NCI-H2107 treated with DMSO at 0.1 percent for 48 hours (cell line): ENCODE results near the gene CDC25B.
"Not testable (repeated sequence)": the region's sequence is repeated elsewhere in the genome, so short reads cannot be mapped to it uniquely, and the experiment has no call there.

Source experiments
- DNase-seq: peaks from one replicate; lab custom pipeline; 2025; ENCODE audit not compliant: unreplicated experiment; lab: John Stamatoyannopoulos, UW

Gene CDC25B

DNA sequence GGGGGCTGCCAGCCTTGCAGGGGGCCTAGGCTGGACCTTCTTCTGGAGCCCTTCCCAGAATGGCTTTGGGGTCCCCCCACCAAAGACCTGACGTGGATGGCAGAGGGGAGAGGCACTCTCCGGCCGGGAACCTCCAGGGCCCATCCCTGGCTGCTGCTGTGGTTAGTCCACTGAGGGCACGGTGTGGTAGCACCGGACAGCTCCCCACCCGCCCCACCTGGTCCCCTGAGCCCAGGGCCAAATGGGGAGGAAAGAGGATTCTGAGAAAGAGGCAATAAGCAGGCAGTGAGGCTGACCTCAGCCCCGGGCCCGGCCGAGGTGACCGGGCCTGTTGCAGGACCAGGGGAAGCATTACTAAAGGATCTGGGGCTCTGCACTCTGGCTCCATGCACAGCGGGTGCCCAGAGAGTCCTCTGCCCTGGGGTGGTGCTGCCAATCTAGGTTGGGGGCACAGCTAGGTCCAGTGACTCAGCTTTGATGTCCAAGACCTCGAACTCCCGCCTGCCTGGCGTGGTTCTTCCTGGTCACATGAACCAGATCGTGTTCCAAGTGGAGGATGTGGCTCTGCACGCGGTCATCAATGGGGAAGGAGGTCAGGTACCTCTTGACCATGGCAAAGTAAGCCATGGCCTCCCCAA is 11.8 kb upstream of the CDC25B start:
- no peak for DNase-seq

- DNase-seq: no peak
These were observed 11.3 kb upstream of the CDC25B start for GRCh38 chr20:3784863-3785239.

GRCh38 chr20:3785240-3786125 is 10.6 kb upstream of the CDC25B start:
- no peak for DNase-seq

DNA sequence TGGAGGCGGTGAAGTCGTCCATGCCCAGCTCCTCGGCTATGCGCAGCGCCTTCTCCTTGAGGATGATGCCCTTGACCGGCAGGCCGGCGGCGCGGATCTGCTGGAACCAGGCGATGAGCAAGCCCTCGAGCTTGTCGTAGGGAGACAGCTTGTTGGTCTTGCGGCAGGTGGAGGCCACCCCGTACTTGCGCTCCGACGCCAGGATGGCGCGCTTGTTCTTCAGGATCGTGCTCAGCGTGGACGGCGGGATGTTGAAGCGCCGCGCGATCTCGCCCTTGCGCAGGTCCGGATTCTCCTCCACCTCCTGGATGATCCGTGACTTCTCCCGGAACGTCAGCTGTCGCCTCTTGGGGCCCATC is 10.0 kb upstream of the CDC25B start:
- DNase-seq: no peak

DNA sequence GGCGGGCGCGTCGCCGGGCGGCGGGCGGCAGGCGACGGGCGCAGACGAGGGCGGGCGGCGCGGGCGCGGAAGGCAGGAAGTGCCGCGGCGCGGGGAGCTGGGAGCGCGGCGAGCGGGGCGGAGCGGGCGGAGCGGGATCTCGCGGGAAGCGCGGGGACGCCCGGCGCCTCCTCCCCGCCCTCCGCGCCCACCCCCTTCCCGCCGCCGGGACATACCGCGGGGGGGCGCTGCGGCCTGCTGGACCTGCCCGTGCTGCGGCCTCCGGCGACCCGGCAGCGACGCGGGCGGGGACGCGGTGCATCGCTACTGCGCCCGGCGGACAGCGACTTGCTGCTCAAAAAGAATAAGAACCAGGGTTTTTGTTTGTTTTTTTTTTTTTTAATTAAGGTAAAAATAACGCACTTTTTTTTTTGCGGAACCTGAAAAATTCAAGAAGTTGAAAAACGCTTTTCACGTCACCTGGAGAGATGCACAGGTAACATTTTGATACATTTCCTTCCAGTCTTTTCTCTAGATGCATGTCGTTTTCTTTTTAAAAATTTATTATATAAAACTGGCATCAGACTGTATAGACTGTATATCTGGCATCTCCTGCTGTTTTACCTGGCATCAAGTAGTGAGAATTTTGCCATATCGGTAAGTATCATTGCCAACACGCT is 9.3 kb upstream of the CDC25B start, which contains the start of gene CENPB:
TSS of gene CENPB (minus strand) at position 76 of the 659 bp plus-strand sequence. CDS start 257 bp downstream, outside the sequence.
- DNase-seq: peak; percentile 27

DNA sequence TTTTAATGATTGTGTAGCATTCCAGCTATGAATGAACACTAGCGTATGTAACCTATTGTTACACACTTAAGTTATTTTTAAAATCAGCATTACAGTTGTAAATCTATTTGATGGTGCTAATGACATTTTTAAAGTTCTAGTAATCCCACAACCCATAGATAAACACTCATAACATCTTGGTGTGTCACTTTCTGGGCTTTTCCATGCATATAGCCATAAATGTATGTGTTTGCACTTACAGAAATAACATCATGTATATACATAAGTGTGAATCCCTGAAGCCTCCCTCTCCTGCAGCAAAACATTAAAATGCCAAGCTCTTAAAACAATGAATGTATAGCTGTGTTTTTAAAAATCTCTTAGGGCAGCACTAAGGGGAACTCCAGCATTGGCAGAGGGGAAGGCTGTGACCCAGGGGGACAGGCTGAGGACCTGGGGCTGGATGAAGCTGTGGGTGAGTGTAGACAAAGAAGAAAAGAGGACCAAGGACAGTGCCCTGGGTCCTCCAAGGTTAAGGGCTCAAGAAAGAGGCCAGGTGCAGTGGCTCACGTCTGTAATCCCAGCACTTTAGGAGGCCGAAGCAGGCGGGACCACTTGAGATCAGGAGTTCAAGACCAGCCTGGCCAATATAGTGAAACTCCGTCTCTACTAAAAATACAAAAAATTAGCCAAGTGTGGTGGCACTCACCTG is 8.6 kb upstream of the CDC25B start:
- DNase-seq: no peak

GRCh38 chr20:3788685-3789155 is 7.4 kb upstream of the CDC25B start:
- DNase-seq: no peak

DNA sequence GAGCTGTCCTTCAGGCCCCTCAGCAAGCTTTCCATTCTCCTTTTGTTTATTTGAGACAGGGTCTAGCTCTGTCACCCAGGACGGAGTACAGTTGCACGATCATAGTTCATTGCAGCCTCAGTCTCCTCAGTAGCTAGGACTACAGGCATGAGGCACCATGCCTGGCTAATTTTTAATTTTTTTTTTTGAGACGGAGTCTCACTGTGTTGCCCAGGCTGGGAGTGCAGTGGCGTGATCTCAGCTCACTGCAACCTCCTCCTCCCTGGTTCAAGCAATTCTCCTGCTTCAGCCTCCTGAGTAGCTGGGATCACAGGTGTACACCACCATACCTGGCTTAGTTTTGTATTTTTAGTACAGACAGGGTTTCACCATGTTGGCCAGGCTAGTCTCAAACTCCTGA is 6.9 kb upstream of the CDC25B start:
- DNase-seq: not testable (repeated sequence)

DNA sequence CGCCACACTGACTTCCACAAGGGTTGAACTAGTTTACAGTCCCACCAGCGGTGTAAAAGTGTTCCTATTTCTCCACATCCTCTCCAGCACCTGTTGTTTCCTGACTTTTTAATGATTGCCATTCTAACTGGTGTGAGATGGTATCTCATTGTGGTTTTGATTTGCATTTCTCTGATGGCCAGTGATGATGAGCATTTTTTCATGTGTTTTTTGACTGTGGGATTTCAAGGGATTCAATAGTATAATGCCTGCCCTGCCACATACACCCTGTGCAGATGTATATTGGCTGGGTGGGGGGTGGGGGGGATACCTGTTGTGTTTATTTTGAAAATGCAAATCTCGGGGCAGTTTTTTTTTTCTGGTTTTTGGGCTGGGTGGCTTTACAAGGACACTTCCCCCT is 1.9 kb upstream of the CDC25B start:
- not testable (repeated sequence) for DNase-seq

DNA sequence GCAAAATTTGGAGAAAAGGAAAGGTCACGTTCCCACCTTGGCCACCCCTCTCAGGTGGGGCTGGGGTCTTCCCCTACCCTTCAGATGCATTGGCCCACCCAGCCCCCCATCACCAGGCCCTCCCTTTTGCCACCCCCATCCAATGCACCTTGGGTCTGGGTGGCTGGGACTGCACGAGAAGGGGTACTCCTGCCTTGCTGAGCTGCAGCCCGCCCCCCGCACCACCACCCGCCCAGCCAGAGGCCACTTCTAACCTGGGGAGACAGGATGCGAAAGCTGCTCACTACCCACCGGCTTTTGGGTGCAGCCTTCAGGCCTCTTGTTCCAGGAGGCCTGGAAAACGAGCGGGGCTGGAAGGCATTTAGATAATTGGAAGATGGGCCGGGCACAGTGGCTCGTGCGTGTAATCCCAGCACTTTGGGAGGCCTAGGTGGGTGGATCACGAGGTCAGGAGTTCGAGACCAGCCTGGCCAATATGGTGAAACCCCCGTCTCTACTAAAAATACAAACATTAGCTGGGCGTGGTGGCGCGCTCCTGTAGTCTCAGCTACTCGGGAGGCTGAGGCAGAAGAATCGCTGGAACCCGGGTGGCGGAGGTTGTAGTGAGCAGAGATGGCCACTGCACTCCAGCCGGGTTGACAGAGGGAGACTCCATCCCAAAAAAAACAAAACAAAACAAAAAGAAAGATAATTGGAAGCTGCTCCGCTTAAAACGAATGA is 1.2 kb upstream of the CDC25B start:
- no peak for DNase-seq

DNA sequence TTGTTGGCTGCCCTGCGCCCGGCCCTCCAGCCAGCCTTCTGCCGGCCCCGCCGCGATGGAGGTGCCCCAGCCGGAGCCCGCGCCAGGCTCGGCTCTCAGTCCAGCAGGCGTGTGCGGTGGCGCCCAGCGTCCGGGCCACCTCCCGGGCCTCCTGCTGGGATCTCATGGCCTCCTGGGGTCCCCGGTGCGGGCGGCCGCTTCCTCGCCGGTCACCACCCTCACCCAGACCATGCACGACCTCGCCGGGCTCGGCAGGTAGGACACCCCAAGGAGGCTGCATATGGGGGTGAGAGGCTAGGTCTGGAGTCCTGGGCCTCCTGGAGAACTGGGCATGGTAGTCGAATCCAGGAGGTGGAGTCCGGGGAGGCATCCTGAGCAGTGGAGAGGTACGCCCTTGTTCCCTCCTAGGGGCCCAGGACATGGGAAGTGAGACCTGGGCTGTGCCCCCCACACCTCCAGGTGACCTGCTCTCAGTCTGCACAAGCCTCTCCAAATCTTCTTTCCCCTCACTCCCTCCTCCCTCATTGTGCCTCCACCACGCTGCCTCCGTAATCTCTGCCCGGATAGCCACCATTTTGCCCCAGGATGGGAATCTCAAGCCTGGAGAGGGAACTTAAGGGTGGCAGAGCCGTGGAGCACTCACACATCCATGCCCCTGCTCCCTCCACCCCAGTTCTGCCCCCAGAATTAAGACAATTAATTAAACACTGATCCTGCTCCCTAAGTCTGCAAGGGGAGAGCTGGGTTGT is 541 bp downstream of the CDC25B start:
- DNase-seq: no peak

DNA sequence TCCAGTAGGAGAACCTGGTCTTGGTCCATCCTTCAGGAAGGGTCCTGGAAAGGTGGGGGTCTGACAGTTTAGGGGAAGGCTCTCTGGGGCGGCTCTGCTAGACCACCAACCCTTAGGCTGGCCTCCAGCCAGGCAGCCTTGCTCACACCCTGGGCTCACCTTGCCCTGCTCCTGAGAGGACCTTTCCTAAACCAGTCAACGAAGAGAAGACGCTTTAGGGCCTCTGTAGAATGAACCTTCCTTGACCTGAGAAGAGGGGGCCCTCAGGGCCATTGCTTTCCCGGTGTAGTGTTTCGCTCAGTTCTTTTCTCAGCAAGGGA is 1.1 kb downstream of the CDC25B start:
- DNase-seq: no peak

- no peak for DNase-seq
These were observed 1.7 kb downstream of the CDC25B start for GRCh38 chr20:3797592-3798372.

DNA sequence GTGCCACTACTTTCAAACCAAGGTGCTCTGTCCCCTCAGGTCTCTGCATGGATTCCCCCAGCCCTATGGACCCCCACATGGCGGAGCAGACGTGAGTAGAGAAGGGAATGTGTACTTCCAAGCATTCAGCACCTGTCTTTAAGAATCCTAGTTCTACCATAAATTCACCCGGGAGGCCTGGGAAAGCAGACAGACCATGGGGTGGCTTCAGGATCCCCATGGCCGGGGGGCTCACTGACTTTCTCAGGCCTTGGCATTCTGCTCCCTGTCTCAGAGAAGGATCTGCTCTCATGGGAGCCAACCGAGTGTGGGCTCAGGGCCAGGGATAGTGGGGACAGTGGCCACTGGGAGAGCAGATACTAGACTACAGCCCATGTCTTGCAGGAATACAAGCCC is 2.3 kb downstream of the CDC25B start:
- DNase-seq: no peak

- DNase-seq: no peak
These were observed 2.8 kb downstream of the CDC25B start for GRCh38 chr20:3798908-3799248.

DNA sequence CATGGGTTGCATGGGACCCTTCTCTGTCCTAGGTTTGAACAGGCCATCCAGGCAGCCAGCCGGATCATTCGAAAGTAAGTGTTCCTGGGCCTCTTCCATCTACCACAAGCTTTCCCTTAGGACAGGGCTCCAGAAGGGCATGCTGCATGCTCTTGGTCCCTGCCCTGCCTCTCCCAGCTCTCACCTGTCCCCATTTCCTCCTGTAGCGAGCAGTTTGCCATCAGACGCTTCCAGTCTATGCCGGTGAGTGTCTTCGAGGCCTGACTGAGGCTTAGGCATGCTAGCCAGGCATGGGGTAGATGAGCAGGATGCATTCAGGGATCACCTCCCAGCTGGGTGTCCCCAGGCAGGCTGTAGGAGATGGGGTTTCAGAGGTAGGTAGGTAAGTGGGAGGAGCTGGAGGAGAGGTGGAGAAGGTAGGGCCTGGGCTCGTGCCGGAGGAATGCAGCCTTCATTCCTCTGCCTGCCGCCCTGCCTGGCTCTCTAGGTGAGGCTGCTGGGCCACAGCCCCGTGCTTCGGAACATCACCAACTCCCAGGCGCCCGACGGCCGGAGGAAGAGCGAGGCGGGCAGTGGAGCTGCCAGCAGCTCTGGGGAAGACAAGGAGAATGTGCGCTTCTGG is 4.3 kb downstream of the CDC25B start:
- no peak for DNase-seq

GRCh38 chr20:3800878-3801260 is 4.8 kb downstream of the CDC25B start:
- DNase-seq: no peak

- no peak for DNase-seq
These were observed 5.2 kb downstream of the CDC25B start for GRCh38 chr20:3801299-3801698.

DNA sequence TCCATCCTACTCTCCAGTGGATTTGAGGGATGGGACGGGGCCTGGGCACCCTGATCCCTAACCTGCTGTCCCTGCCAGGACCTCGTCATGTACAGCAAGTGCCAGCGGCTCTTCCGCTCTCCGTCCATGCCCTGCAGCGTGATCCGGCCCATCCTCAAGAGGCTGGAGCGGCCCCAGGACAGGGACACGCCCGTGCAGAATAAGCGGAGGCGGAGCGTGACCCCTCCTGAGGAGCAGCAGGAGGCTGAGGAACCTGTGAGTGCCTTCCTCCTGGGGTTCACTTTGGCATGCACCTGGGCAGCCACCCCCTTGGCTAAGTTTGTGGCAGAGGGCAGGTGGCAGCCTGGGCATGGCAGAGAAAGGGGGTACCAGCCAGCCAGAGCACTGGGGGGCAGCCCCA is 5.7 kb downstream of the CDC25B start:
- DNase-seq: no peak
